Measurements from ENCODE around the gene PITX3. TPM values are rescaled to one million over a fixed set of nuclear protein-coding genes. Genes with fewer than 3 reads are reported as not detected.

The PITX3 gene
- polyA plus RNA-seq, 4 donors = 0.58 to 1.1 (median 1.1) TPM

GRCh38 chr10:102185811-102186527, 55.3 kb downstream of the PITX3 start:
- DNase-seq (ENCODE audit: low read depth in 4 of 4, low spot score in 2 of 4) = no peak

GRCh38 chr10:102185272-102185671, 56.0 kb downstream of the PITX3 start:
- no peak for DNase-seq (ENCODE audit: low read depth in 4 of 4, low spot score in 2 of 4)

- DNase-seq (ENCODE audit: low read depth in 4 of 4, low spot score in 2 of 4) = no peak
Measured at GRCh38 chr10:102184606-102185005, 56.7 kb downstream of the PITX3 start.

Other genes with a start within 250 kb of the PITX3 start
- 10 to 100 TPM; 16.6 to 21.1 (median 19.5) TPM for gene ARMH3, start 185.3 kb downstream of the PITX3 start, polyA plus RNA-seq (ENCODE audit: insufficient read length in 4 of 4)
- 10 to 100 TPM; 10.8 to 17.5 (median 13.7) TPM for gene HPS6, start 176.2 kb downstream of the PITX3 start, polyA plus RNA-seq (ENCODE audit: insufficient read length in 4 of 4)
- 100 to 1,000 TPM; 108 to 149 (median 124) TPM for gene LDB1, start 121.1 kb downstream of the PITX3 start, polyA plus RNA-seq (ENCODE audit: insufficient read length in 4 of 4)
- 10 to 100 TPM; 27.5 to 41.2 (median 33.5) TPM for gene PPRC1, start 108.5 kb downstream of the PITX3 start, polyA plus RNA-seq (ENCODE audit: insufficient read length in 4 of 4)
- gene NOLC1, start 89.1 kb downstream of the PITX3 start, polyA plus RNA-seq (ENCODE audit: insufficient read length in 4 of 4) = 10 to 100 TPM; 89.0 to 98.2 (median 93.0) TPM
- gene ELOVL3, start 15.2 kb downstream of the PITX3 start, polyA plus RNA-seq (ENCODE audit: insufficient read length in 4 of 4) = 1 to 10 TPM; 1.9 to 2.9 (median 2.5) TPM
- gene GBF1, start 4.0 kb upstream of the PITX3 start, polyA plus RNA-seq (ENCODE audit: insufficient read length in 4 of 4) = 10 to 100 TPM; 39.9 to 58.8 (median 47.2) TPM
- gene NFKB2, start 154.2 kb upstream of the PITX3 start, polyA plus RNA-seq (ENCODE audit: insufficient read length in 4 of 4) = 10 to 100 TPM; 16.8 to 22.7 (median 21.4) TPM
- gene PSD, start 177.3 kb upstream of the PITX3 start, polyA plus RNA-seq (ENCODE audit: insufficient read length in 4 of 4) = 10 to 100 TPM in 3 of 4 donors, 1 to 10 TPM in 1; 7.8 to 14.6 (median 12.8) TPM
- 10 to 100 TPM in 3 of 4 donors, 1 to 10 TPM in 1; 7.8 to 14.2 (median 11.9) TPM for gene FBXL15, start 179.3 kb upstream of the PITX3 start, polyA plus RNA-seq (ENCODE audit: insufficient read length in 4 of 4)
- gene CUEDC2, start 191.1 kb upstream of the PITX3 start, polyA plus RNA-seq (ENCODE audit: insufficient read length in 4 of 4) = 10 to 100 TPM; 82.4 to 98.8 (median 88.6) TPM
- 1 to 10 TPM in 2 of 4 donors, under 1 TPM in 2; 0.44 to 2.4 (median 1.4) TPM for gene C10orf95, start 210.0 kb upstream of the PITX3 start, polyA plus RNA-seq (ENCODE audit: insufficient read length in 4 of 4)